ENCODE results near the gene ADRB1.

DNA sequence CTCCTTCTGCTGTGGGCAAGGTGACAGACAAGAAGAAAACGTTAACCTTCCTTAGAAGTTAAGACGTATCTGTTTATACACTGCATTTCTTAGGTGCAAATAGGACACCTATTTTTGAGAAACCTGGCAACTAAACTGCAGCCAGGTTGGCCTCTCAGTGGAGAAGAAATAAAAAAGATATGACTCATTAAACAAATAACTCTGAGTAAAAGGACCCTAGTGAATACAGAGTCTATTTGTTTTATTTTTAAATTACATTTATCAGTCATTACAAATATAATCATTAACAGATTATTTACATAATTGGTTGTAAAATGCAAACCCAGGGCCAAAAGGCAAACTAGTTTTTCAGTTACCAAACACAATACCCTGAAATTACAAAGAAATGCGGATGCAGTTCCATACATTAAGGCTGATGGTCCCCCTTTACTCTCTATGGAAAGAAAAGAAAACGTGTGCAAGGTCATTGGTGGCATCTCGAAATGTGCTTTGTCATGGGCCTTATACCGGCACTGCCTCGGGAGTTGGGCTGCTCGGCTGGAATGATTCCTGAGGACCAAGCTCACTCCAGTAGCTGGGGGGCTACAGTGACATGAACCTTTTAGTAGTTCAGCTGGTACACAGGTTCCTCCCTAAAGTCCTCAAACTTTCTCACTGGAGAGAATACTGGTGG, 38.4 kb downstream of the ADRB1 start:
- TF ChIP-seq, protein P1, sequence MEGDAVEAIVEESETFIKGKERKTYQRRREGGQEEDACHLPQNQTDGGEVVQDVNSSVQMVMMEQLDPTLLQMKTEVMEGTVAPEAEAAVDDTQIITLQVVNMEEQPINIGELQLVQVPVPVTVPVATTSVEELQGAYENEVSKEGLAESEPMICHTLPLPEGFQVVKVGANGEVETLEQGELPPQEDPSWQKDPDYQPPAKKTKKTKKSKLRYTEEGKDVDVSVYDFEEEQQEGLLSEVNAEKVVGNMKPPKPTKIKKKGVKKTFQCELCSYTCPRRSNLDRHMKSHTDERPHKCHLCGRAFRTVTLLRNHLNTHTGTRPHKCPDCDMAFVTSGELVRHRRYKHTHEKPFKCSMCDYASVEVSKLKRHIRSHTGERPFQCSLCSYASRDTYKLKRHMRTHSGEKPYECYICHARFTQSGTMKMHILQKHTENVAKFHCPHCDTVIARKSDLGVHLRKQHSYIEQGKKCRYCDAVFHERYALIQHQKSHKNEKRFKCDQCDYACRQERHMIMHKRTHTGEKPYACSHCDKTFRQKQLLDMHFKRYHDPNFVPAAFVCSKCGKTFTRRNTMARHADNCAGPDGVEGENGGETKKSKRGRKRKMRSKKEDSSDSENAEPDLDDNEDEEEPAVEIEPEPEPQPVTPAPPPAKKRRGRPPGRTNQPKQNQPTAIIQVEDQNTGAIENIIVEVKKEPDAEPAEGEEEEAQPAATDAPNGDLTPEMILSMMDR (conservative IDR thresholded peaks at IDR 0.05; ENCODE audit: low read depth, low read length), result no peak
- TF ChIP-seq EZH2 (IDR thresholded peaks at IDR 0.05; ENCODE audit: borderline replicate concordance, low read depth, low read length, poor library complexity, severe bottlenecking), result no peak

All from A673 (cell line).